PFSK-1 (cell line): ENCODE data around the gene CYTH4.

Experiments used
- POLR2AphosphoS5 ChIP-seq: IDR thresholded peaks from 2 replicates; pipeline ENCODE4 v1.6.1; 2012; ENCODE audit warnings: low read depth, mild to moderate bottlenecking, control low read depth, low read length, moderate library complexity
- REST ChIP-seq, 2 experiments: IDR thresholded peaks; 2 replicates each; pipeline versions ENCODE4 v1.6.1 to v1.8.0; 2011 to 2012; ENCODE audit warnings: low read depth in 2 of 2, low read length in 2 of 2, control low read depth in 1 of 2, inconsistent platforms in 1 of 2, mild to moderate bottlenecking in 1 of 2, moderate library complexity in 1 of 2; ENCODE audit not compliant: insufficient read depth in 1 of 2
- SIN3A ChIP-seq: IDR thresholded peaks from 2 replicates; pipeline ENCODE4 v1.6.1; 2012; ENCODE audit warnings: mild to moderate bottlenecking, low read length, moderate library complexity, borderline replicate concordance; ENCODE audit not compliant: insufficient read depth
- TAF1 ChIP-seq: IDR thresholded peaks from 2 replicates; pipeline ENCODE4 v1.6.1; 2012; ENCODE audit warnings: low read length, control low read depth, borderline replicate concordance; ENCODE audit not compliant: insufficient read depth

- no peak for TF ChIP-seq TAF1
- no peak for TF ChIP-seq POLR2AphosphoS5
- no peak for TF ChIP-seq SIN3A
- no peak for TF ChIP-seq REST (IDR thresholded peaks at IDR 0.05; ENCODE audit: insufficient read depth in 1 of 2, low read depth in 2 of 2, low read length in 2 of 2)
These were observed 2.0 kb downstream of the CYTH4 start for GRCh38 chr22:37284126-37284804.
